Heart left ventricle (tissue), 13 donors: Measurements from ENCODE around the gene XYLT1.

Source experiments
- CTCF ChIP-seq, 12 donors: fragments of 200-600 bp; sonication (generic) in 4 of 12; IDR thresholded peaks; one replicate each; pipeline versions ENCODE4 v1.5.0 to v1.8.0; 2018 to 2022; ENCODE audit warnings: antibody characterized with exemption in 12 of 12, mild to moderate bottlenecking in 5 of 12
- POLR2A ChIP-seq, 2 donors: fragments of 450-650 bp; IDR thresholded peaks; one replicate each; pipeline ENCODE4 v1.6.1; 2017; ENCODE audit warnings: antibody characterized with exemption in 2 of 2, mild to moderate bottlenecking in 2 of 2, moderate library complexity in 2 of 2
- donor health status: ischemic (EF 13 %, LVEDD 7.1; RV severe dilation, severe dysfunction).
- donor health status: DM: no; HTN: yes; CAD: no.
- donor health status: DM: no; HTN: no; CAD: no.
- donor health status: ischemic (EF 25% LVEDD 6.9; RV normal size, moderate dysfunction).
- donor health status: ischemic (EF 25% LVEDD 5.7; RV mildly dilated, moderate dysfunction).
- donor health status: ischemic (EF 35%, LVEDD 5.7; RV mildly dilated, moderate dysfunction).
- donor health status: nonischemic (EF 11% LVEDD 7.7; RV severe dilation, severe dysfunction).
- donor health status: DM: yes; HTN: yes; CAD: no.
- donor health status: PGD.
- donor health status: ischemic (EF 29% LVEDD 5.4; RV normal size, mild dysfunction).
- donor health status: nonischemic (EF 23%, LVEDD 6.1; RV moderate dilation, normal function).

GRCh38 chr16:17488506-17488905 is 17.7 kb upstream of the XYLT1 start:
- no peak for TF ChIP-seq POLR2A (IDR thresholded peaks at IDR 0.05)
- no peak for TF ChIP-seq CTCF (IDR thresholded peaks at IDR 0.05)
